IPS-18a (cell line): ENCODE data around the gene PLXDC2.

ENCODE experiments used
- H3K27ac ChIP-seq: one replicate; pipeline ENCODE4 v1.5.1; 2013; ENCODE audit warnings: low read length
- H3K27me3 ChIP-seq: one replicate; pipeline ENCODE4 v1.6.1; 2013; ENCODE audit warnings: mild to moderate bottlenecking, low read length; ENCODE audit not compliant: control insufficient read depth, insufficient read depth
- H3K36me3 ChIP-seq: one replicate; pipeline ENCODE4 v1.6.1; 2013; ENCODE audit warnings: low read depth, low read length; ENCODE audit not compliant: control insufficient read depth
- H3K4me1 ChIP-seq: one replicate; pipeline ENCODE4 v1.6.1; 2013; ENCODE audit warnings: low read depth, low read length; ENCODE audit not compliant: control insufficient read depth
- H3K4me3 ChIP-seq: one replicate; pipeline ENCODE4 v1.5.1; 2013; ENCODE audit warnings: low read length
- H3K9ac ChIP-seq: one replicate; pipeline ENCODE4 v1.6.1; 2013; ENCODE audit warnings: mild to moderate bottlenecking, low read length, moderate library complexity
- H3K9me3 ChIP-seq: one replicate; pipeline ENCODE4 v1.6.1; 2013; ENCODE audit warnings: low read depth, low read length; ENCODE audit not compliant: control insufficient read depth

Gene PLXDC2

DNA sequence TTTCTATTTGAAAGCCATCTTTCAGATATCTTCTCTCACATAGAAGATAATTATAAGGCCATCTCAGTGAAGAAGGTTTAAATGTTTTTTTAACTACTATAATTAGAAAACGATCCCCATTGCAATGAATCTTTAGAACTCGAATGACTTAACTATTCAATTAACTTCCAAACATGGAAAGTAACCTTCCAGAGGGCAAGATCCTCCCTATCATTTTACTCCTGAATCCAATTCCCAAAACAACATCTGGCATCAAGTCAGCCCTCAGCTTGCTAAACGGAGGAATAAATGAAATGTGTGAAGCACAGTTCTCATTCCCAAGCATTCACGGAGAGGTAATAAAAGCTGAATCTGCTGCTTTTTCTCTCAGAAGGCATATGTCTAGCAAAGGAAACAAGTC, 293.4 kb downstream of the PLXDC2 start:
- H3K27me3 ChIP-seq: no peaks in the 10 kb centered on the region
- no peak overlapping the region for H3K4me3 ChIP-seq
- no peak overlapping the region for H3K27ac ChIP-seq
- no peaks in the 10 kb centered on the region for H3K36me3 ChIP-seq
- no peak overlapping the region for H3K9ac ChIP-seq
- no peaks in the 10 kb centered on the region for H3K9me3 ChIP-seq
- peaks cover 6% of the 10 kb centered on the region for H3K4me1 ChIP-seq

DNA sequence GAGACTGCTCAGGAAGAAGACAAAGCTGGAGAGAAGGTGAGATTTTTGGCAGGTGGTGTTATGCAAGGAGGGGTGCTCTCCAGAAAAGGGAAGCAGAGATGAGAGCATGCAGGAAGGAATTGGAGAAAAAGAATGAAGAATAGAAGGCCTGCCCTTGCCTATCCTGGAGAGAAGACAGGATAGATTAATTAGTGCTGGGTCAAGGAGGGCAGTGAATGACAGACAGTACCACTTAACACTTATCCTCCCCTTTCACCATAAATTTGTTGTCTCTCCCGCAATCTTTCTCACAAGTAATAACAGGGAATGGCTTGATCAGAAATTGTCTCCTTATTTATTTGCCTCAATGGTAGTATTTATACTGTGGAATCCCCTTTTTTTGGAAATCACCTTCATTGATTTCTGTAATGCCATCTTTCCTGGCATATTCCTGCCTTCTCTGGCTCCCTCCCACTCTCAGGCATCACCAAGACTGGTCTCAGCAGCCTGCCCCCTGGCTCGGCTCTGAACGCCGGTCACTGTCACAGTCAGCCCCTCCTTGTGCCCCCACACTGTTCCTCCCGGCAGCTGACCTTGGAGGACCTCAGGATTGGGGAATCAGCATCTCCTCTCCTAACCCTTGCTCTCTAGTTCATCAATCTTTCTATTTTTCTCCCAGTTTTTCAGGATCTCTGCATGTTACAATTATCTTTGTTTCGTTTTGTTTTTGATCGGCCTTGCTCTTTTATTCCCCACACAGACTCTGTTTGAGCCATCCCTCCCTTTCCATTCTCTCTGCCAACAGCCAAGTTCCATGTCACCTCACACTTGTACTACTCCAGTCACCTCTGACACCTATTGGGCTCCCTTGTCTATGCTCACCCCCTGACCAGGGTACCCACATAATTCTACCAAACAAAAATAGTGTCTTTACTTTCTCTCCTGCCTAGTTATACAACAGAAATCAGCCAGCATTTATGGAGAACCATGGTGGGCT, 294.2 kb downstream of the PLXDC2 start:
- no peak overlapping the region for H3K9ac ChIP-seq
- no peaks in the 10 kb centered on the region for H3K36me3 ChIP-seq
- H3K9me3 ChIP-seq: no peaks in the 10 kb centered on the region
- H3K27ac ChIP-seq: no peak overlapping the region
- no peak overlapping the region for H3K4me3 ChIP-seq
- peaks cover 9% of the 10 kb centered on the region for H3K4me1 ChIP-seq
- H3K27me3 ChIP-seq: no peaks in the 10 kb centered on the region

DNA sequence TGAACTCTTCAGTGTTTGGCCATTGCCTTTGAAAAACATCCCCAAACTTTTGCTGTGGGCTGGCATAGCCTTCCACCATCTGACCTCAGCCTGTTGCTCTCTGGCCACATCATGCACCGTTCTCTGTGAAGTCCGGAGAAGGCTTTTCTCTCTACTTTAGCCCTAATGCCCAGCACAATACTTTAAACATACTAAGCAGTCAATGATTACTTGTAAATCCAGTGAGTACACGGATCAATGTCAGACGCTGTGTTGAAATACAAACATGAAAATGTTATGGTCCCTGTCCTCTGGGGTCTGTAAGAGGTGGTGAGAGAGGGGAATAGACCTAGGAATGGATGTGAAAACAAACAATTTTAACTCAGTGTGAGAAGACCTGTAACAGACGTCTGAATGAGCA, 297.9 kb downstream of the PLXDC2 start:
- Histone ChIP-seq H3K9me3 (no peaks in the 10 kb centered on the region), H3K27ac (peak overlapping the region; percentile 20), H3K36me3 (no peaks in the 10 kb centered on the region), H3K27me3 (no peaks in the 10 kb centered on the region), H3K4me3 (no peak overlapping the region), H3K4me1 (peaks cover 39% of the 10 kb centered on the region), H3K9ac (no peak overlapping the region)

DNA sequence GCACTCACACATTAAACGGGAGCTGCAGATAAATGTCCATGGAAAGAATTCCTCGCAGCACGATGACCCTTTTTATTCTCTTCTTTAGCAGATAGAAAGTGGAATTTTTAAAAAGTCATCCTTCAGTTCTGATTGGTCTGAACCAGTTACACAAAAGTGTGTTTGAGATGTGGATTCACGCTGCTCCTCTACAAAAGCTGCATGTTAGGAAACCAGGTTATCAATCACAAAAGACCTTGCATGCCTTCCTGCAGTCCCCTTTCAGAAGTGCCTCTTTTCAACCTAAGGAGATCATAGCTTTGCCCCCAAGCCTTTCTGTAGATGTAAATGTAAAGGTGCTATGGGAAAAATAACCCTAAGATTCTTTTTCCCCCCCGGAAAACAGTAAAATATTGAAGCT, 299.7 kb downstream of the PLXDC2 start:
- Histone ChIP-seq H3K36me3 (no peaks in the 10 kb centered on the region), H3K4me3 (peak overlapping the region; percentile 1), H3K4me1 (peaks cover 39% of the 10 kb centered on the region), H3K9ac (no peak overlapping the region), H3K27me3 (no peaks in the 10 kb centered on the region), H3K9me3 (no peaks in the 10 kb centered on the region), H3K27ac (no peak overlapping the region)

DNA sequence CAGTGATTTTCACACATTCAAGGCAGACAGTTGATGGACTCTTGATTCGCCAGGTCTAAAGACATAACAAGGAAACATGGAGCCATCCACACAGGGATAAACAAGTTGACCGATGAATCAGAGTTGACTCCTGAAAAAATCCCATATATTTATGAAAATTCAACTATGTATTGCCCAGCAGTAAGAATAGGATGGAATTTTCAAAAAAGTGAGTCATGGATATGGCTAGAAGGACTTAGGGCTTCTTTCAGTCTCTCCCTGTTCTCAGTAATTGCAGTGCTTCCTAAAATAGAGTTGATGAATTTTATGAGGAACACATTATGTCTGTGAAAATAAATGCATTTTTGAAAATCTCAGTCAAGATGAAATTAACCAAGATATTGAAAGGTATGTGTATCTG, 301.2 kb downstream of the PLXDC2 start:
- no peak overlapping the region for H3K9ac ChIP-seq
- H3K27ac ChIP-seq: no peak overlapping the region
- H3K36me3 ChIP-seq: no peaks in the 10 kb centered on the region
- H3K27me3 ChIP-seq: no peaks in the 10 kb centered on the region
- no peaks in the 10 kb centered on the region for H3K9me3 ChIP-seq
- H3K4me1 ChIP-seq: peaks cover 39% of the 10 kb centered on the region
- H3K4me3 ChIP-seq: no peak overlapping the region

DNA sequence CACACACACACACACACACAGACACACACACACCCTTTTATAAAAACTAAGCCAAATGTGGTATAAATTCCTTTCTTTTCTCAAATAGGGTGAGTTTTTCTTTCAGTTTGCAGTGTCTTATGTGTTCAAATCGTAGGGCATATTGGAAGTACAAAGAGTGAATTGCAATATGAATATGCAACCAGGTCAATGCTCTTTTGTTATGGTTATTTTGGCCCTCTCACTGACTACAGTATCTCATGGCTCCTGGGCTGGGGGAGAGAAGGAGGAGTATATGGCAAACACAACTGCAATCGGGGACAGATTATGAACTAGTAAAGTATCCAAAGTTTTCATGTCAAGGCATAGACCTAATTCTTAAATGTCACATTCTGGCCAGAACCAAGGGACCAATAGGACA, 301.9 kb downstream of the PLXDC2 start:
- no peaks in the 10 kb centered on the region for H3K27me3 ChIP-seq
- peak overlapping the region; percentile 5 for H3K4me3 ChIP-seq
- H3K27ac ChIP-seq: peak overlapping the region; percentile 15
- H3K9ac ChIP-seq: no peak overlapping the region
- H3K4me1 ChIP-seq: peaks cover 39% of the 10 kb centered on the region
- H3K9me3 ChIP-seq: no peaks in the 10 kb centered on the region
- H3K36me3 ChIP-seq: no peaks in the 10 kb centered on the region

DNA sequence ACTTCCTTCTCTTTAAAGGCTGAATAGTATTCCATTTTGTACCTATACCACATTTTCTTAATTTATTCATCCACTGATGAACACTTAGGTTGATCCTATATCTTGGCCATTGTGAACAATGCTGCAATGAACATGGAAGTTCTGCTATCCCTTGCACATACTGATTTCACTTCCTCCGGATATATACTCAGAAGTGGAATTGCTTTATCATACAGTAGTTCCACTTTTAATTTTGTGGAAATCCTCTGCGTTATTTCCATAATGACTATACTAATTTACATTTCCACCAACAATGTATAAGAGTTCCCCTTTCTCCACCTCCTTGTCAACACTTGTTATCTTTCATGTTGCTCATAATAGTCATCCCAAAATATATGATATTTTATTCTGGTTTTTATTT, 312.6 kb downstream of the PLXDC2 start:
- H3K9ac ChIP-seq: no peak overlapping the region
- H3K4me1 ChIP-seq: no peaks in the 10 kb centered on the region
- no peaks in the 10 kb centered on the region for H3K36me3 ChIP-seq
- no peak overlapping the region for H3K27ac ChIP-seq
- no peaks in the 10 kb centered on the region for H3K9me3 ChIP-seq
- no peak overlapping the region for H3K4me3 ChIP-seq
- H3K27me3 ChIP-seq: no peaks in the 10 kb centered on the region

DNA sequence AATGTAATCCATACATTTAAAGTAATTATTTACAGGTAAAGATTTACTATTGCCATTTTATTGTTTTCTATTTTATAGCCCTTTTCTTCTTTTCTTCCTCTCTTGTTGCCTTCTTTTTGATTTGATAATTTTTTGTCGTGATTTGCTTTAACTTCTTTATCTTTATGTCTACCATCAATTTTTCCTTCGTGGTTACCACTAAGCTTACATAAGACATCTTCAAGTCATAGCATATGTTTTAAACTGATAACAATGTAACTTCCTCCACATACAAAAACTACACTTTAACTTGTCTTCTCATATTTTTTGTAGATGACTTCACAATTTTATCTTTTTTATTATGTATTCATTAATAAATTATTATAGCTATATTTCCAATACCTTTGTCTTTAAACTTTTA, 316.6 kb downstream of the PLXDC2 start:
- no peak overlapping the region for H3K4me3 ChIP-seq
- H3K27ac ChIP-seq: no peak overlapping the region
- H3K4me1 ChIP-seq: no peaks in the 10 kb centered on the region
- no peaks in the 10 kb centered on the region for H3K36me3 ChIP-seq
- no peak overlapping the region for H3K9ac ChIP-seq
- no peaks in the 10 kb centered on the region for H3K9me3 ChIP-seq
- no peaks in the 10 kb centered on the region for H3K27me3 ChIP-seq

DNA sequence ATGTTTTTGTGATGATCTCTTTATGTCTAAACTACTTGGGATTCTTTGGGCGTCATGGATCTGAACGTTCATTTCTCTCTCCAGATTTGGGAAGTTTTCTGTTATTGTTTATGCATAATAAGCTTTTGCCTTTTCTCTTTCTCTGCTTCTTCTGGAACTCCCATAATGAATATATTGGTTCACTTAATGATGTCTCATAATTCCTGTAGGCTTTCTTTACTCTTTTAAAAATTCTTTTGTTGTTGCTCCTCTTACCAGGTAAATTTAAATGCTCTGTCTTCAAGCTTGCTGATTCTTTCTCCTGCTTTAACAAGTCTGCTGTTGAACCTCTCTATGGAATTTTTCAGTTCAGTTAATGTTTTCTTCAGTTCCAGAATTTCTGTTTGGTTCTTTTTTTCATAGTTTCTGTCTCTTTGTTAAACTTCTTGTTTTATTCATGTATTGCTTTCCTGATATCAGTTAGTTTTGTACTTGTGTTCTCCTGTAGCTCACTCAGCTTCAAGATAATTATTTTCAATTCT, 317.5 kb downstream of the PLXDC2 start:
- Histone ChIP-seq H3K27ac (no peak overlapping the region), H3K9me3 (no peaks in the 10 kb centered on the region), H3K4me1 (no peaks in the 10 kb centered on the region), H3K4me3 (no peak overlapping the region), H3K9ac (no peak overlapping the region), H3K27me3 (no peaks in the 10 kb centered on the region), H3K36me3 (no peaks in the 10 kb centered on the region)

DNA sequence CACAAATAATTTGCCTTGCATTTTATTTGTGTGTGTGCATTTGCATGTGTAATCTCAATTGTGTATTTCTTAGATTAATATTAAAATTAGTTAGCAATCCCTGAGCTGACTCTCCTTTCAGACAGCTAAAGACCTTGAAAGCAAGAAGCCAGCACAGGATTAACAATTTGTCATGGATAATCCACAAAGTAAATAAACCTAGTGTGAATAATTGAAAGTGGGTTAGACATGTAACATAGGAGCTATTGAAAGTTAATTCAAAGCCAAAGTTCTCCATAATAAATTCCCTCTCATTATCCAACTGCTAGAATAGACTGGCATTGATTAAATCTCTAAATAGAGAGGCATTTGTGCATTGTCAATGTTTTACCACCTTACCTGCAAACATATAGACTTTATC, 326.1 kb downstream of the PLXDC2 start:
- H3K27ac ChIP-seq: no peak overlapping the region
- no peak overlapping the region for H3K9ac ChIP-seq
- no peaks in the 10 kb centered on the region for H3K27me3 ChIP-seq
- no peak overlapping the region for H3K4me3 ChIP-seq
- H3K9me3 ChIP-seq: no peaks in the 10 kb centered on the region
- H3K36me3 ChIP-seq: no peaks in the 10 kb centered on the region
- peaks cover 3% of the 10 kb centered on the region for H3K4me1 ChIP-seq

DNA sequence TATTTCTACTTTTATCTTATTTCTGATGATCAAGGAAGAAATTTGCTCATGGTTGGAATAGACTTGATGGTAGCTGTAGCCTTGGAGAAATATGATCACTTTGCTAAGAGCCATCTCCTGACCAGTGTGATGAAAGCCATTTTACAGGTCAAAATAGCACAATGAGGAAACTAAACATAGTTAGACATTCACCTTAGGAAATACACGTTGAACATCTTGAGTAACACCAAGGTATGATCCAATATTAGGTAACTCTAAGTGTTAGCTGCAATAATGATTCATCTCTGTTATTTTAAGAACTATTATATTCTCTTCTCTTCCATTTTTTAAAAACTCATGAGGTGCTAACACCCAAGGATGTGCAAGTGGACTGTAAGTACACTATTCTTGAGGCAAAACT, 328.0 kb downstream of the PLXDC2 start:
- H3K4me3 ChIP-seq: no peak overlapping the region
- peaks cover 3% of the 10 kb centered on the region for H3K4me1 ChIP-seq
- H3K9ac ChIP-seq: no peak overlapping the region
- H3K27me3 ChIP-seq: no peaks in the 10 kb centered on the region
- H3K27ac ChIP-seq: no peak overlapping the region
- no peaks in the 10 kb centered on the region for H3K9me3 ChIP-seq
- no peaks in the 10 kb centered on the region for H3K36me3 ChIP-seq

DNA sequence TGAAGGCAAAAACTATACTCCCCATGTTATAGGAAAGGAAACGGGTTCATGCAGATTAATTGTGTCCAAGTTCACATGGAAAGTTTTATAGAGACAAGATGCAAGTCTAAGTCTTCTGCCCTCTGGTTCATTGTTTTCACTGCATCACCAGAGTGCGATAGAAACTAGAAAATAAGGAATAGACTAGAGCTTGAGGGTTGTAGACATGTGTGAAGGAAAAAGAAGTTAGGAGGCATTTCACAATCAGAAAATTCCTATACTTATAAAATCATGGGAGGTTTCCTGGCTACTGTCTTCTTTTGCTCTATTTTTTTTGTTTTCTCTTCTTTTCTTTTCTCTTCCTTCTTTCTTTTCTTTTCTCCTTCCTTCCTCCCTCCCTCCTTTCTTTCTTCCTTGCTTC, 329.8 kb downstream of the PLXDC2 start:
- H3K36me3 ChIP-seq: no peaks in the 10 kb centered on the region
- H3K4me1 ChIP-seq: peaks cover 13% of the 10 kb centered on the region
- no peak overlapping the region for H3K4me3 ChIP-seq
- H3K27me3 ChIP-seq: no peaks in the 10 kb centered on the region
- no peak overlapping the region for H3K9ac ChIP-seq
- no peaks in the 10 kb centered on the region for H3K9me3 ChIP-seq
- H3K27ac ChIP-seq: no peak overlapping the region
